ENCODE data around the gene EBI3. TPM values are rescaled to one million over a fixed set of nuclear protein-coding genes. Genes with fewer than 3 reads are reported as not detected.
A peak's percentile ranks its signal among the peaks of the same experiment; 100 is the strongest.

The EBI3 gene
- total and polyA plus RNA-seq, 4 donors, result 1.8 to 7.8 (median 2.5) TPM

DNA sequence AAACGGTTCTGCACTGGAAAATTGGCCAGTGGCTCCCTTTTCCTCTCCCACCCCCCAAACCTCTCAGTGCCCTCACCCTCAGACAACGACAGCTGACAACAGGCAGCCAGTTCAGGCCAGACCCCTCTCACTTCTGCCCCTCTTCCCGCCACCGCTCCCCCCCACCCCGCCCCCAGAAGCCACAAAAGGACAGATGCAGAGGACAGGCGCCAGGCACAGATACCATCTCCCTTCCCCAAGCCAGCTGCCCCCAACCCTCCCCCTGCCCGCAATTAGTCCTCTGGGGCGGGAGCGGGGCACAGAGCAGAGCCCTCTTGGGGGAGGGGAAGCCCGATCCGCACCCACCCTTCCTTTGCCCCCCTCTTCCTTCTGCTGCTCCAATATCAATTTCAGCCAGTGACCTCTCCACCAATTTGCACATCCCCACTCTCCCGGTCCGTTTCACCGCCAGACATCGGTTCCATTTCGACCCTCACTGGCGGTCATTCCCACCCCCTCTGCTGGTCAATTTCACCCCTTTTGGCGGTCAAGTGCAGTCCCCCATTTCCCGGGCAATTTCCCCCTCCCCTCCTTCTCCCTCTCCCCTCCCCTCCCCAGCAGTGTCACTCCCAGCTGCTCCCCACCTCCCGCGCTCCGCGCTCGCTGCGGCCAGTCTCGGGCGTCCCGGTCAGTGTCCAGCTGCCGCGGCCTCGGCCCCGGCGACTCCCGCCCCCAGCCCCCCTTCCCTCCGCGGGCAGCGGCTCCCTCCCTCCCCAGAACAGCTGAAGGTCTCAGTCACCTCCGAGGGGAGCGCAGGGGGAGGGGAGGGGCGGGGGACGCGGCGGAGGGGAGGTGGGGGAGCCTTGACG lies 49.3 kb downstream of the EBI3 start, which contains the start of gene SHD:
Gene SHD (plus strand): TSS at position 848 of the 848 bp plus-strand sequence. CDS start 798 bp downstream, outside the sequence.
- Histone ChIP-seq H3K36me3 (ENCODE audit: control insufficient read depth in 4 of 4, insufficient read depth in 3 of 4, low read depth in 1 of 4, low read length in 3 of 4) (no peaks in the 10 kb centered on the region), H3K27ac (ENCODE audit: low read depth in 1 of 2, low read length in 2 of 2) (no peak within 1 kb of the TSS), H3K4me1 (ENCODE audit: control insufficient read depth in 4 of 4, insufficient read depth in 4 of 4, low read length in 3 of 4) (peaks cover 7 to 14% (median 9%) of the 10 kb centered on the region in 4 donors), H3K4me3 (ENCODE audit: low read depth in 1 of 3, low read length in 3 of 3) (peak within 1 kb of the TSS in 2 of 3 donors; percentile 20 to 54), H3K9me3 (ENCODE audit: control insufficient read depth in 4 of 4, low read length in 3 of 4) (no peaks in the 10 kb centered on the region), H3K9ac (ENCODE audit: low read depth in 1 of 2, low read length in 2 of 2) (no peak within 1 kb of the TSS), H3K27me3 (ENCODE audit: control insufficient read depth in 4 of 4, insufficient read depth in 4 of 4, low read length in 3 of 4) (no peaks in the 10 kb centered on the region)
- DNase-seq (ENCODE audit: low spot score), result no peak
- no peak for TF ChIP-seq NR2F2 (IDR thresholded peaks at IDR 0.05)
- no peak for TF ChIP-seq RXRA (IDR thresholded peaks at IDR 0.05)
- TF ChIP-seq, protein P1, sequence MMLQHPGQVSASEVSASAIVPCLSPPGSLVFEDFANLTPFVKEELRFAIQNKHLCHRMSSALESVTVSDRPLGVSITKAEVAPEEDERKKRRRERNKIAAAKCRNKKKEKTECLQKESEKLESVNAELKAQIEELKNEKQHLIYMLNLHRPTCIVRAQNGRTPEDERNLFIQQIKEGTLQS (IDR thresholded peaks at IDR 0.05), result no peak
- TF ChIP-seq TAF1 (conservative IDR thresholded peaks at IDR 0.05), result no peak
- no peak for TF ChIP-seq HNF4A (conservative IDR thresholded peaks at IDR 0.05)
- no peak for TF ChIP-seq YY1 (IDR thresholded peaks at IDR 0.05)
- TF ChIP-seq, protein P2, sequence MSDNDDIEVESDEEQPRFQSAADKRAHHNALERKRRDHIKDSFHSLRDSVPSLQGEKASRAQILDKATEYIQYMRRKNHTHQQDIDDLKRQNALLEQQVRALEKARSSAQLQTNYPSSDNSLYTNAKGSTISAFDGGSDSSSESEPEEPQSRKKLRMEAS (IDR thresholded peaks at IDR 0.05), result no peak
- no peak for TF ChIP-seq EGR1 (IDR thresholded peaks at IDR 0.05; ENCODE audit: low read depth in 2 of 2)
- WGBS, result 11% methylated on average over 44 of the region's 44 CpGs

DNA sequence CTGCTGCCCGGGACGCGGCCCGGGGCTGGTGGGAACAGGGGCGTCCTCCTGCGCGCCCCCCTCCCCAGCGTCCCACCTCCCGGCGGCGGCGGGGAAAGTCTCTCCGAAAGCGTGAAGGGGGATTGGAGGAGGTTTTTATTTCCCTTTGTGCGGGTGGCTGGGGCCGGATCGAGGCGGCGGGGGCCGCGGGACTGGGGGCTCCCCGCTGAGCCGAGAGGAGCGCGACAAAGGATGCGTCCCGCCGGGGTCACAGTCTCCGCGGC lies 49.9 kb downstream of the EBI3 start:
- Histone ChIP-seq H3K27ac (ENCODE audit: low read depth in 1 of 2, low read length in 2 of 2) (no peak overlapping the region), H3K4me1 (ENCODE audit: control insufficient read depth in 4 of 4, insufficient read depth in 4 of 4, low read length in 3 of 4) (peaks cover 7 to 14% (median 8%) of the 10 kb centered on the region in 4 donors), H3K9ac (ENCODE audit: low read depth in 1 of 2, low read length in 2 of 2) (no peak overlapping the region), H3K9me3 (ENCODE audit: control insufficient read depth in 4 of 4, low read length in 3 of 4) (no peaks in the 10 kb centered on the region), H3K4me3 (ENCODE audit: low read depth in 1 of 3, low read length in 3 of 3) (peak overlapping the region in 2 of 3 donors; percentile 20 to 54), H3K27me3 (ENCODE audit: control insufficient read depth in 4 of 4, insufficient read depth in 4 of 4, low read length in 3 of 4) (no peaks in the 10 kb centered on the region), H3K36me3 (ENCODE audit: control insufficient read depth in 4 of 4, insufficient read depth in 3 of 4, low read depth in 1 of 4, low read length in 3 of 4) (no peaks in the 10 kb centered on the region)
- DNase-seq (ENCODE audit: low spot score), result no peak
- under 1% methylated on average over 30 of the region's 30 CpGs for WGBS
- TF ChIP-seq, protein P2 (IDR thresholded peaks at IDR 0.05), result no peak
- TF ChIP-seq GABPA (IDR thresholded peaks at IDR 0.05 in 1 of 2, conservative IDR thresholded peaks at IDR 0.05 in 1 of 2) (no peak), HNF4G (IDR thresholded peaks at IDR 0.05) (no peak), RXRA (IDR thresholded peaks at IDR 0.05) (no peak), TAF1 (conservative IDR thresholded peaks at IDR 0.05) (no peak), SP1 (IDR thresholded peaks at IDR 0.05) (no peak), NR2F2 (IDR thresholded peaks at IDR 0.05) (no peak)
- TF ChIP-seq, protein P3, sequence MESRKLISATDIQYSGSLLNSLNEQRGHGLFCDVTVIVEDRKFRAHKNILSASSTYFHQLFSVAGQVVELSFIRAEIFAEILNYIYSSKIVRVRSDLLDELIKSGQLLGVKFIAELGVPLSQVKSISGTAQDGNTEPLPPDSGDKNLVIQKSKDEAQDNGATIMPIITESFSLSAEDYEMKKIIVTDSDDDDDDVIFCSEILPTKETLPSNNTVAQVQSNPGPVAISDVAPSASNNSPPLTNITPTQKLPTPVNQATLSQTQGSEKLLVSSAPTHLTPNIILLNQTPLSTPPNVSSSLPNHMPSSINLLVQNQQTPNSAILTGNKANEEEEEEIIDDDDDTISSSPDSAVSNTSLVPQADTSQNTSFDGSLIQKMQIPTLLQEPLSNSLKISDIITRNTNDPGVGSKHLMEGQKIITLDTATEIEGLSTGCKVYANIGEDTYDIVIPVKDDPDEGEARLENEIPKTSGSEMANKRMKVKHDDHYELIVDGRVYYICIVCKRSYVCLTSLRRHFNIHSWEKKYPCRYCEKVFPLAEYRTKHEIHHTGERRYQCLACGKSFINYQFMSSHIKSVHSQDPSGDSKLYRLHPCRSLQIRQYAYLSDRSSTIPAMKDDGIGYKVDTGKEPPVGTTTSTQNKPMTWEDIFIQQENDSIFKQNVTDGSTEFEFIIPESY (IDR thresholded peaks at IDR 0.05), result no peak
- TF ChIP-seq, protein P1 (IDR thresholded peaks at IDR 0.05), result no peak

Data from liver (tissue), 9 donors.